LHCN-M2 (cell line): ENCODE results near the gene FAM20C. TPM values are rescaled to one million over a fixed set of nuclear protein-coding genes. Genes with fewer than 3 reads are reported as not detected.
"Not testable (repeated sequence)": the region's sequence is repeated elsewhere in the genome, so short reads cannot be mapped to it uniquely, and the experiment has no call there.

Experiments used
- DNase-seq: peaks from one replicate; pipeline ENCODE4 v3.0.0-alpha.2; 2012; ENCODE audit warnings: low read depth
- total RNA-seq: library from RNA; depleted of rRNA; stranded (reverse); fragments of >200 nt; gene quantifications from 2 replicates; pipeline ENCODE4 v1.2.3, GENCODE V29; 2014

The FAM20C gene
- total RNA-seq, 1 experiment from 2014 or later = 36.4 TPM

DNA sequence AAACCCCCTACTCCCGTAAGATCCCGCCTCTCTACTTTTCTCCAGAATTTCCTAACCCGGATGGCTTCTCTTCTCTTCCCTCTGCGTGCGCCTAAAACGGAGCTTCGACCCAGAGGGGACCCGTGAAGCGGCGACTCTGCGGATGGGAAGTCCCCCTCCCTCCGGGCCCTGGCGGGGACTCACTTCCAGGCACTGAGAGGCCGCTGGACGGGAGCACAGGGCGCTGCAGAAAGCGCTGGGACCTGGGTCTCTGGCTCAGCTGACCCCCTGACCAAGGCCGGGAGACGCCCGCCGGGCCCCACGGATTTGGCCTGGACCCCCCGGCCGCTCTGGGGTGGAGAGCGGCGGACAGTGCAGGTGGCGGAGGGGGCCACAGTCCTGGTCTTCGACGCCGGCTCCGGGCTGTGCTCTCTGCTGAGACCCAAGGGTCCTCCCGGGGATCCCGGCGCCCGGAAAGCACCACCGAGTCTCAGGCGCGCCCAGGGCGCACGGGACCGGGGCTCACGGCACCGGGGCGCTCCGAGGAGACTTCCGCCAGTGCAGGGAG is 96.9 kb downstream of the FAM20C start:
- no peak for DNase-seq

DNA sequence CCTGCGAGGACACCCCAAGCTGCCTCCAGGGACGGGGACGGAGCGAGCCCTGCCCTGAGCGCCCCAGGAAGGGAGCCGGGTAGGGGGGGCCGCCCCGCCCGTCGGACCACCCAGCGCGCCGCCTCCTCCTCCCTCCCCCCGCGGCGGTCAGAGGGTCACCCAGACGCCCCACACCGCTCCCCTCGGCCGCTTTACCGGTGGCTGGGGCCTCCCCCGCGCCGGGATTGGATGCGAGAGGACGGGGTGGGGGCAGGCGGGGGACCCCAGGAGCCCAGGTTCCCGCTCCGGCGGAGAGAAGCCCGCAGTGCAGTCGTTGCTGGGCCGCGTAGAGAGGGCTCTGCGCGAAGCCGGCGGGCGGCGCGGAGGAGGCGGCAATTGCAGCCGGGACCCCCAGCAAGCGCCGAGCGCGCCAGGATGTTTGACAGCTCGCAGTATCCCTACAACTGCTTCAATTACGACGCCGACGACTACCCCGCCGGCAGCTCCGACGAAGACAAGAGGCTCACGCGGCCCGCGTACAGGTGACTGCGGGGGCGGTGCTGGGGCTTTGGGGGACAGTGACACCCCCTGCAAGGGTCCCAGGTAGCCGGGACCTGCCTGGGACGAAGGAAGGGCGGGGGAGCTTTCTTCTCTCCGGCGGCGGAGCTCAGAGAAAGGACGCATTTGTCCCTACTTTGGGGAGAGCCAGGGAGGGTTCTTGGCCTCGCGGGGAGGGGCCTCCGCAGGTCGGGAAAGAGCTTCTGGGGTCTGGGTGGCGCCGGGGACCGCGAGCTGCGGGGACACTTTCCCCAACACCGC is 97.6 kb downstream of the FAM20C start, which contains the start of gene FOXL3:
Gene FOXL3 (plus strand): TSS at position 415 of the 798 bp plus-strand sequence. CDS start 0 bp downstream, at position 415.
- no peak for DNase-seq

DNA sequence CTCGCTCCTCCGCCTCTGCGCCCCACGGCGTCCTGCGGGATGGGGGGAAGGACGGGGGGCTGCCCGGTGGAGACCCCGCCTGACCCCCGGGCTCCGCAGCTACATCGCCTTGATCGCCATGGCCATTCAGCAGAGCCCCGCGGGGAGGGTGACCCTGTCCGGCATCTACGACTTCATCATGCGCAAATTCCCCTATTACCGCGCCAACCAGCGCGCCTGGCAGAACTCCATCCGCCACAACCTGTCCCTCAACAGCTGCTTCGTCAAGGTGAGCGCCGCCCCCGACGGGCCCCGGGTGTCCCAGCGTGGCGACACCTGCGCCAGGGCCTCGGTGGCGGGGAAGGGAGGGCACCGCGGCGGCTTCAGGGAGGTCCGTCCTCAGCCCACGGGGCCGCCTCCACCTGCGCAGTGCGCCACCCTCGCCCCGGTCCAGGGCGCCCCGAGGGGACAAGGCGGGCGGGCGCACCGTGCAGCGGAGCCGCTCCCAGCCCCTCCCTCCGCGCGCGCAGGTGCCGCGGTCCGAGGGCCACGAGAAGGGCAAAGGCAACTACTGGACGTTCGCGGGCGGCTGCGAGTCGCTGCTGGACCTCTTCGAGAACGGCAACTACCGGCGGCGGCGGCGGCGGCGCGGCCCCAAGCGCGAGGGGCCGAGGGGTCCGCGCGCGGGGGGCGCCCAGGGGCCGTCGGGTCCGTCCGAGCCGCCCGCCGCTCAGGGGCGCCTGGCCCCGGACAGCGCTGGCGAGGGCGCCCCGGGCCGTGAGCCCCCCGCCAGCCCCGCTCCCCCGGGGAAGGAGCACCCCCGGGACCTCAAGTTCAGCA is 98.4 kb downstream of the FAM20C start:
- no peak for DNase-seq

DNA sequence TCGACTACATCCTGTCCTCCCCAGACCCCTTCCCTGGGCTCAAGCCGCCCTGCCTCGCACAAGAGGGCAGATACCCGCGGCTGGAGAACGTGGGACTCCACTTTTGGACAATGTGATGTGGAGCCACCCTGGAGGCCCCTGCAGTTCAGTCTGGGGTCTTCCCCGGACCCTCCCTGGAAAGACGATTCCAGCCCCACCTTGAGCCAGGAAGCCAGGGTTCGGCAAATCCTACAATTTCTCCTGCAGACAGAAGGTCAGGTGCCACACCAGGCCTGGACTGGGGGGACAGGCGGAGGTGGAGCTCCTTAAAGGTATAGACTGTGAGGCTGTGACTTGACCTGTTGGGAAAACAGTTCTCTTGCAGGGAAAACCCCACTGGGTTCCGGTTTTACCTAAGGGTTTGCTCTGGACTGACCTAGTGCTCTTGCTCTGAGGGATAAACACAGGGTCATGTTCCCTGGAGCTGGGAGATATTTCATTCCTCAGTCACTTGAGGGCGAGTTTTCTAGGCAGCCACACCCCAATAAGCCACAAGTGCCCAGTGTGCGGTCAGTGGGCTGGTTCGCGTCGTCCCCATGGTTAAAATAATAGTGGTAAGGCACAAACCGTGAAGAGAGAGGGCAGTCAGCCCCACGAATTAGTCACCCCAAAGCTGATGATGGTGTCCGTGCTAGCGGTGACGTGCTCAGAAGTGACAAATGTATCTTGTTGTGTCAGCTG is 99.2 kb downstream of the FAM20C start:
- peak; percentile 47 for DNase-seq

DNA sequence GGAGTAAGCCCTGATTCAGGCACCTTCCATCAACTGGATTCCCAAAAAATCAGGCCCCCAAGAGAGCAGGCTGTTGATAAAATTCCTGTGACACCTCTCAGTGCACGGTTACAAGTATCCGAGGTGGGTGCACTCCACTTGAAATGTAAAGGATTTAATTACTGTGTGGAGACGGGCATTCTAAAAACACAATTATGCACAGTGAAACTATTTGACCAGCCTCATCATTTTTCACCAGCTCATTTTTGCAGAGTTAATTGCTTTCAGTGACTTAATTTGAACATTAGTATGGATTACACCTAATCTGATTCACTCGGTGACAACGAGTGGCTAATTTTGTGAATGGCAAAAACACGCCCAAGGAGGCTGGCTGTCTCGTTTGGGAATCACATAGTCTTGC is 99.9 kb downstream of the FAM20C start:
- DNase-seq = no peak

DNA sequence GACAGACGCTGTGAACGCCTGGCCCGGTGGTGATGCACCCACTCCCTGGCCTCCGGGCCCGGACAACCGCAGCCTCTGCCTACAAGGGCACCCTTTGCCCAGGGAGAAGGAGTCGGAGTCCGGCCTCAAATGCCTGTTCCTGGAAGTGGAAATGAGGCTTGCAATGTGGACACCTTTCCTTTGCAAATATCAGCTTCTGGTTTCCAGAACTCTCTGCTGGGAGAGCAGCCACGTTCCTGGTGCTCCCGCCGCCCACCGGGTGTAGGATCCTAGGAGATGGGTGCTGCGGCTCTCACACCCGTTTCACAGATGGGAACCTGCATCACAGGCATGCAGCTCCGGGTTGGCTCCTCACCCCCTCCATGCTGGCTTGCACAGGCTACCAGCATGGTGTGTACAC is 100.5 kb downstream of the FAM20C start:
- no peak for DNase-seq

DNA sequence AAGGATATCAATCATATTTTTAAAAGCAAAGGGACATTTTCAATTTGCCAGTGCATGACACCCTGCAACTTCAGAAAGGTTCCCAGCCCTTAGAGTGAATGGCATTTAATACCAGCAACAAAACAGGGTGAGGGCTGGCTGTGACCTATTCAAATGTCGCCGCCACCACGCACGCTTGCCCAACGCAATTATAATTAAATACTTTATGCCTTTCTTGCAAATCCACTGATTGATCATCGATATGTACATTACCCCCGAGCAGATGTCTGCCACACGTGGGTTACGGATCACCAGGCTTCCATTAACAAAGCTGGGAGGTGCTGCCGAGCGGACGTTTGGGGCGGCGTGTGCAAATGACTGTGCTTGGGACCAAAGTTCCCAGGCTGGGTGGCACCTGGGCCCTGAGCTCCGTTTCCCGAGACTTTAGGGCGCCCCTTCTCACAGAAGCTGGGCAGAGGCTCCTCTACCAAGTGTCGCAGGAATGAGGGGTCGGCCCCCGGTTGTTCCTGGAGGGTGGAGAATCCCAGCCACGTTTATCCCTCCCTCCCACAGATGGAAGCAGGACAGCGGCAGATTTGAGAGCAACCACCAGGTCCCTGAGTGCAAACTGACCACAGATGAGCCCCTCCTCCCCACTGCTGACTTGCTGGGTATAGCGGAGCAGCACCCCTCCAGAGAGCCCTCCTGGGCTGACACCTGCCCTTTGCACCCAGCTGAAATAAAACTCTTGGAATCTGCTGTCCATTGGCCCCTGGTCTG is 101.5 kb downstream of the FAM20C start:
- no peak for DNase-seq

DNA sequence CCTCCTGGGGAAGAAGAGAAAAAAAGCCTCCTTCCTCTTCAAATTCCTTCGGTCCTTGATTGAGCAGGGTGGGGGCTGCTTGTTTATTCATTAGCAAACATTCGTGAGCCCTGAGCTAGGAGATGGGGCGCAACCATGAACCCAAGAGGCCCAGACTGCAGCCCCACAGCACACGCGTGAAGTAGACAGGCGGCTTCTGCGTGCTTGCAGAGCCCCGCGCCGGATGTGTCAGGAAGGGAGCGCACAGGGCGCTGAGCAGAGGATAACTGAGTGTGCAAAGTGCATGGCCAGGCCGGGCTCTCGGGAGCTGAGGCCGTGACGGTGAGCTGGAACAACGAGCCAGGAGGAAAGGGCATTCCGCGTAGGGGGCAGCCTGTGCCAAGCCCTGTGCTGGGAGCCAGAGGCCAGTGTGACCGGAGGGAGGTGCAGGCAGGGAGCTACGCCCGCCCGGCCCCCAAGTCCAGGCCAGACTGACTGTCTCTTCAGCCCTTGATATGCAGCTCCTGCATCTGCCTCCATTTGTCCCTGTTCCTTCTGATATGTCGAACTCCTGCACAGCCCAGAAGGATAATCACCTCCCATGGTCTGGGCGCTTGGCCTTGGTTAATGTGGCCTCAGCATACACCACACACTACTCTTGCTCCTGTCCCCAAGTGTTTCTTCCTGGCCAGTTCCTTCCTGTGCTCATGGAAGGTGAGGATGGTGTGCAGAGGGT is 102.2 kb downstream of the FAM20C start:
- DNase-seq = no peak

DNA sequence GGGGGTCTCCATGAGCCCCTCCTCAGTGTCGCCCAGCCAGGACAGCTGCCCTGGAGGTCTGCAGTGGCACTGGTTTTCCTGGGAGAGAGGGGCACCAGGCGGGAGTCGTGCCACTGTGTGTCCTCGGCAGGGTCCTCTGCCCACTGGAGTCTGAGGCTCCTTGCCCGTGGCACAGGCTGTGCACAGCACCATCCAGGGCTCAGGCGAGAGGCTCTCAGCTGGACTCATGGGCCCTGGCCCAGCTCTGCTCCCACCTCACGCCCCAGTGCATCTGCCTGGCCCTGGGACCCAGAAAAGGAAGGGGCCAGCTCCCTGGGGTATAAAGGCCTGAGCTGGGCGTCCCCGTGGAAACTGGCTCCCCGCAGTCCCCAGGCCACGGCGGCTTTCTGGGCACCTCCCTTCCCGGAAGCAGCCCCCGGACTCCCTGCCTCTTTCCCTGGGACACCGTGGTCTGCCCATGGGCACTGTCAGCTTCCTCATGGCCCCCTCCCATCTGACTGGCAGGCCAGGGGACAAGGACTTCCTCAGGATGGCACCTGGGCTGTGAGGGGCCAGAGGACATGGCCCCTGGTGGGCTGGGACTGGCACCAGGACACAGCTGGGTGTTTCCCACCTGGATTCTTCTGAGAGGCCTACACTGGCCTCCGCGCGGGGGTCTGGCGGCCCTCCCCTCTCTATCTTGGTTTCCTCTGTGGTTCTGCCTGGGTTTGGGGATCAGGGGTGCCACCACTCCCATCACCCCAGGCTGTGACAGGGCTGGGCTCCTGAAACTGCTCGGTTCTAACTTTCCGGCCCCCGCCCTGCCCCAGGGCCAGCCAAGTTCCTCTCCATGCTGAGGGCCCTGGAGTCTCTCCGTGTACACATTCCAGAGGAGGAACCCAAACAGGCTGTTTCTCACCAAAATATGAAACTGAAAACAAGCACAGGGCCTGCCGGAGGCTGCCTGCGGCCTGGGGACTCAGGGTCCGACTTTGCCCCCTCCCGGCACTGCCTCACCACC is 103.1 kb downstream of the FAM20C start:
- no peak for DNase-seq

DNA sequence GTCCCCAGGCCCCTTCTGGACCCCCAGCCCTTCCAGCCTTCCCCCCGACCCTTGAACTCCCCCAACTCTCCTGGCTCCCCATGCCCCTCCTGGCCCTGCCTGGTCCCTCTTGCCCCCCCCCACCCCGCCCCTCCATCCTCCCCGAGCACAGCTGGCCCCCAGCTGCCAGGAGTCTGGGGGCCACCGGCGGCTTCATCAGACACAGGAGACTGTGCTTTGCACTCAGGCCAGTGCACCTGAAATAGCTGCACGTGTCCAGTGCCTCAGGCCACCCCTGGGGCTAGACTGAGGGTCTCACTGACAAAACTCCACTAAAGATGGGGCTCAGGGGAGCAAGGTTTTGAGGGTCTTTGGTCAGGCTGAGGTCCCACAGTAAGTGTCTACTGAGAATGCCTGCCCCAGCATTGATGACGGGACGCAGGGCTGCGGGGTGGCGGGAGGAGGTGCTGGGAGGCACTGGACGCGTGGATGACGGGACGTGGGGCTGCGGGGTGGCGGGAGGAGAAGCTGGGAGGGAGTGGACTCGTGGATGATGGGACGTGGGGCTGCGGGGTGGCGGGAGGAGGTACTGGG is 104.1 kb downstream of the FAM20C start:
- no peak for DNase-seq

DNA sequence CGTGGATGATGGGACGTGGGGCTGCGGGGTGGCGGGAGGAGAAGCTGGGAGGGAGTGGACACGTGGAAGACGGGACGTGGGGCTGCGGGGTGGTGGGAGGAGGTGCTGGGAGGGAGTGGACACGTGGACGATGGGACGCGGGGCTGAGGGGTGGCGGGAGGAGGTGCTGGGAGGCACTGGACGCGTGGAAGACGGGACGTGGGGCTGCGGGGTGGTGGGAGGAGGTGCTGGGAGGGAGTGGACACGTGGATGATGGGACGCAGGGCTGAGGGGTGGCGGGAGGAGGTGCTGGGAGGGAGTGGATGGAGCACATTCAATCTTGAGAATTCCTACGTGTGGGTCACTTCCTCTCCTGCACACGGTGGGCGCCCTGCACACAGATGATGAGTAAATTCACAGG is 104.8 kb downstream of the FAM20C start:
- not testable (repeated sequence) for DNase-seq

DNA sequence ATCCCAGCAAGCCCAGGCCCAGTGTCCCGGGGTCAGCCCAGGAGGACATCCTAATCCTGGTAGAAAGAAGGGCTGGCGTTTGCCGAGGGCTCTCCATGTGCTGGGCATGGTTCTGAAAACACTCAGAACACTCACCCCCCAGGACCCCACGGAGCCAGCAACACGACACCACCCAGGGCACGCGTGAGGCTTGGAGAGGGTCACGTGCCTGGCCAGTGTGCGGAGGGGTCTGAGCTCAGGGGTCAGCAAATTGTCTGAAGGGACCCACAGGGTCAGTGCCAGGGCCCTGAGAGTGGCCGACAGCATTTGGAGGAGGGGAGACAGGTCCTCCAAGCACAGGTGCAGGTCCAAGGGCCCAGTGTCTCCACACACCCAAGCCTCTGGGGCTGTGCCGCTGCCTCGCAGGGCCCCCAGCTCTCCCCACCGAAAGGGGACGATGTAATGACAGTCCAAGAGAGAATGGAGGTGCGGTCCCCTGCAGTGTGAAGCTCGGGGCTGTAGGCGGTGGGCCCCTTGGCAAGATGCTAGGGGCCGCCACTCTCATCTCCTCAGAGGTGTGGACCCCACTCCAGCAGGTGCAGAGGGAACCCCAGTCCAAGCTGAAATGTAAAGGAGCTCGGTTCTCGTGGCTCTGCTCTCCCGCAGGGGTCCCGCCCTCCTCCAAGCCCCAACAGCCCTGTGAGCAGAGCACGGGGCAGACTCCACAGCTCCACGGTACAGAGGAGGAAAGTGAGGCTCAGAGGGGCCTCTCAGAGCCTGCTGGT is 105.4 kb downstream of the FAM20C start:
- DNase-seq = no peak

DNA sequence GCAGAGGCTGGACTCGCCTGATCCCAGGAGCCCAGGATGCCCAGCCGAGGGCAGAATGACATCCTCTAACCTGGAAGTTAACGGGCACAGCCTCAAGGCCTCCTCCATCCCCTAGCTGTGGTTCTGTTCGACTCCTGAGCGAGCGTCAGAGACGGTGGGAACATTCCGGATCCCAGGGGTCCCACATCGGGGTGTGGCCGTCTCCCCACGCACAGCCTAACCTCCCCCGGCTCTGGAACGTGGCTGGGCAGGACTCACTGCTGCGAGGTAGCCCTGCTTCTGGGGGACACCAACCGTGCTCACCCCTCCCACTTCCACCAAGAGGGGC is 106.0 kb downstream of the FAM20C start:
- DNase-seq = no peak

DNA sequence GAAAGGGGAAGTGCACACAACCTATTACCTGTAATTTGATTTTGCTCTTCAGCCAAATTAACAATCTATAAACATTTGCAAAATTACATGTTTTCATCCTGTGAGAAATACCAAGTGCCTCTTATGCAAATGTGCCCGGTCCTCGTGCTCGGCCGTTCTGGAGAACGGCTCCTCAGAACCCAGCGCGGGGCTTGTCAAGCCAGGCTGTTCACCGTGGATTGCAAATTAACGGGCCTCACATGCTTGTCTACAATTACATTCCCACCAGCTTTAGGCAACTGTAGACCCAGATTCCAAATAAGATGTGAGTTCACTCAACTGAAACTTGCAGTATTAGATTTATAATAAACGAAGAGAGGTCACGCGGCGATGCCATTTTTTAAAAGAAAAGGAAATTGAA is 106.4 kb downstream of the FAM20C start:
- no peak for DNase-seq

DNA sequence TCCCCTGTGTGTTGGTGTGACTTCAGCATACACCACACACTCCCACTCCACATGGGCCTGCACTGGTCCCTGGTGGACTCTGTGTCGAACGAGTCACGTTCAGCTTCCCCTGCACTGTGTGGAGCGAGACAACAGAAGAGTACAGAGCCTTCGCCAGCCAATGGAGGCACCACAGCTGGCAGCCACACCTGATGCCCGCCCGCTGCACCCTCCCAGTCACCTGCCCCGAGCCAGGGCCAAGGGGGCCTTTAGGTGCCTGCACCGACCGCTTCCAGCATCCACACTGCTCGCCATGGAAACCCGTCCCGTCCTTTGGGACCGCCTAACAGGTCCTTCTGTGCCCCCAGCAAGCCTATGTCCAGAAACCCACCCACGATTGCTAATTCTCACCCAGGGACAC is 106.8 kb downstream of the FAM20C start:
- DNase-seq = no peak

DNA sequence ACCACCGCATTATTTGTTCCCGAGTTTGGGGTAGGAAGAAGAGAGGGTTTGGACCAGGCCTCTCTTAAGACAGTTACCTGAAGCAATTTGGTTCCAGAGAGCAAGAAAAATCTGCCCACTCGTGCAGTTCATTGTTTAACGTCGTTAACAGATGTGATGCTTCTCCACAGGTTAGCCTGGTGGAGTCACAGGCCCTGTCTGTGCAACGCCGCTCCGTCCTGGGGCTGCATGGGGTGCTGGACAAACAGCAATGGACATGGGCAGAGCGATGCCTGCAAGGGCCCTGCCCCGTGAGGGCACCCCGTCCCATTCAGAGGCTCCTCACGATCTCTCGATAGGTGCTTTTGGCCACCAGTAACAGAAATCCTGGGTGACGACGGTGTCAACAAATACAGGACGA is 107.3 kb downstream of the FAM20C start:
- no peak for DNase-seq

DNA sequence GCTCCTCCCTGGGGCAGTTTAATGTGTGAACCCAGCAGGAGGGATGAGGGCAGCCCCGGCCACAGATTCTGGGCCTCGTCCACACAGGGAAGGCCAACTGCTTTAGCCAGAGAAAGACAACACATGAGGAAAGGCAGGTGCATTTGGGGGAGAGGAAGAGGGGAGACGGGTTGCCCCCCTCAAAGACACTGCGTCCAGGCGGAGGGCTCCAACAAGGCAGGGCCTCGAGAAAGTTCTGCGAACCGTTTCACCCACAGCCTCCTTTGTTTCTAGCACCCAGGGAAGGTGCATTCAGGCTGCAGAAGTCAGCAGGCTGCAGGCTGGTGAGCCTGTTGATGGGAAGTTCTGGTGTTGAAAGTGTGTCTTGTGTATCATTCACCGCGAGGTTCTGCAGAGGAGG is 107.7 kb downstream of the FAM20C start:
- no peak for DNase-seq
